Heart left ventricle (tissue), 16 donors: Measurements from ENCODE around the gene GRIN1. TPM values are rescaled to one million over a fixed set of nuclear protein-coding genes. Genes with fewer than 3 reads are reported as not detected.
A peak's percentile ranks its signal among the peaks of the same experiment; 100 is the strongest.

ENCODE experiments used
- ATAC-seq, 4 donors: fragments of 200-7000 bp; cut with Tn5 transposase; one replicate each; pipeline ENCODE4 v1.9.1; 2020 to 2022; ENCODE audit warnings: moderate library complexity in 4 of 4, mild to moderate bottlenecking in 3 of 4, moderate number of reproducible peaks in 1 of 4
- DNase-seq, 5 donors: peaks; one replicate each; pipeline ENCODE4 v3.0.0-alpha.2; 2020
- H3K27ac ChIP-seq, 12 donors: fragments of 200-600 bp; sonication (generic) in 4 of 12; one replicate each; pipeline versions ENCODE4 v1.5.0 to v1.8.0; 2016 to 2022; ENCODE audit warnings: mild to moderate bottlenecking in 2 of 12
- H3K27me3 ChIP-seq, 9 donors: fragments of 200-600 bp; sonication (generic) in 2 of 9; one replicate each; pipeline versions ENCODE4 v1.5.1 to v1.8.0; 2016 to 2022; ENCODE audit warnings: mild to moderate bottlenecking in 3 of 9
- H3K36me3 ChIP-seq, 9 donors: fragments of 200-600 bp; sonication (generic) in 2 of 9; one replicate each; pipeline versions ENCODE4 v1.5.0 to v1.8.0; 2018 to 2022; ENCODE audit warnings: mild to moderate bottlenecking in 2 of 9
- H3K4me1 ChIP-seq, 12 donors: fragments of 200-600 bp; sonication (generic) in 4 of 12; one replicate each; pipeline versions ENCODE4 v1.5.0 to v1.8.0; 2016 to 2022; ENCODE audit warnings: mild to moderate bottlenecking in 3 of 12
- H3K4me3 ChIP-seq, 12 donors: fragments of 200-600 bp; sonication (generic) in 4 of 12; one replicate each; pipeline versions ENCODE4 v1.5.0 to v1.8.0; 2017 to 2022; ENCODE audit warnings: mild to moderate bottlenecking in 9 of 12, moderate library complexity in 4 of 12
- H3K9me3 ChIP-seq, 12 donors: fragments of 200-600 bp; sonication (generic) in 4 of 12; one replicate each; pipeline versions ENCODE4 v1.5.0 to v1.8.0; 2016 to 2022; ENCODE audit warnings: mild to moderate bottlenecking in 1 of 12
- POLR2A ChIP-seq, 2 donors: fragments of 450-650 bp; IDR thresholded peaks; one replicate each; pipeline ENCODE4 v1.6.1; 2017; ENCODE audit warnings: antibody characterized with exemption in 2 of 2, mild to moderate bottlenecking in 2 of 2, moderate library complexity in 2 of 2
- WGBS, 4 donors: extraction: QIAGEN DNeasy Blood & Tissue Kit in 2 of 4; methylation state at CpG; one replicate each; pipeline versions ENCODE4 v1.1.5 to v1.1.7; 2013 to 2018; 5-methylcytosine and 5-hydroxymethylcytosine counted together
- intact Hi-C, 10 donors: fragments of 100-400 bp; cut with DNase I; formaldehyde crosslinking; loops; one replicate each; pipeline versions ENCODE4 v1.11.1 to v1.14.2; 2022
- polyA plus RNA-seq, 2 donors: library from polyadenylated mRNA; stranded (reverse); fragments of 200-250 nt; gene quantifications; one replicate each; pipeline ENCODE4 v1.2.3, GENCODE V29; 2013
- total RNA-seq, 9 donors: library from RNA; depleted of rRNA in 2 of 9; stranded (reverse); fragments of >200 nt in 2 of 9; fragmentation: NEBNext Ultra II Directional in 3 of 9; extraction: Animal tissue kit (Norgen Biotek cat#: 25700) in 3 of 9; gene quantifications; one replicate each; pipeline versions ENCODE4 v1.1.0 to v1.2.4, GENCODE V29; 2016 to 2023
- TF ChIP-seq, protein P1 (sequence below), 12 donors: fragments of 200-600 bp; sonication (generic) in 4 of 12; IDR thresholded peaks; one replicate each; pipeline versions ENCODE4 v1.5.0 to v1.8.0; 2018 to 2022; ENCODE audit warnings: antibody characterized with exemption in 12 of 12, mild to moderate bottlenecking in 5 of 12
- donor health status: ischemic (EF 13 %, LVEDD 7.1; RV severe dilation, severe dysfunction).
- donor health status: healthy with polysubstance abuse.
- donor health status: DM: no; HTN: yes; CAD: no.
- donor health status: DM: no; HTN: no; CAD: no.
- donor health status: ischemic (EF 25% LVEDD 6.9; RV normal size, moderate dysfunction).
- donor health status: ischemic (EF 25% LVEDD 5.7; RV mildly dilated, moderate dysfunction).
- donor health status: healthy.
- donor health status: DM: yes; HTN: yes; CAD: no.
- donor health status: ischemic (EF 35%, LVEDD 5.7; RV mildly dilated, moderate dysfunction).
- donor health status: nonischemic (EF 11% LVEDD 7.7; RV severe dilation, severe dysfunction).
- donor health status: DM: yes; HTN: yes; CAD: no.
- donor health status: PGD.
- donor health status: ischemic (EF 29% LVEDD 5.4; RV normal size, mild dysfunction).
- donor health status: nonischemic (EF 23%, LVEDD 6.1; RV moderate dilation, normal function).

Gene GRIN1
- total and polyA plus RNA-seq, 11 donors: 0.10 TPM; not detected in 10

DNA sequence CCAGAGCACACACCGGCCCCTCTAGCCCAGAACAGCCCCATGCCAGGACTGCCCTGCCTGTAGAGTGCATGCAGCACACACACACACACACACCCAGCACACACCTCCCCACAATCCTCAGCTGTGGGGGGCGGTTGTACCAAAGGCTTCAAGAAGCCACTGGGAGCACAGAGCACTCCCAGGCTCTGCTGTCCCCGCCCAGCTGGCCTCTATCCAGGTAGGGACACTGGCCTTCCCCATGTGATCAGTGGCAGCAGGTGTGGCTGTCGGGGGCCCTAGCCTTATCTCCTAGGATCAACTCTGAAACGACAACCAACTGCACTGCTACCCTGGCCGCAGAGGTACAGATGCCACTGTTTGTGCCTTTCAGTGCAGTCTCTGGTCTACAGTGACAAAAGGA lies 47.4 kb downstream of the GRIN1 start:
- intact Hi-C loops: loop anchor here (5.0 to 10.0 kb wide), 5 partner anchors 36 to 72 kb away; partner anchors contain the start of genes CYSRT1 (in 4 of the 10), RNF224 (in 4 of the 10), RNF208 (in 2 of the 10) and DPP7 (in 1 of the 10)
- Histone ChIP-seq H3K9me3 (no peaks in the 10 kb centered on the region), H3K27ac (no peak overlapping the region), H3K4me3 (peak overlapping the region in 4 of 12 donors; percentile 4 to 100 (median 88)), H3K4me1 (peaks cover 18 to 61% (median 41%) of the 10 kb centered on the region in 12 donors), H3K27me3 (no peaks in the 10 kb centered on the region), H3K36me3 (peaks cover 0 to 73% (median 50%) of the 10 kb centered on the region in 9 donors)
- no peak for ATAC-seq
- no peak for DNase-seq
- no peak for TF ChIP-seq POLR2A (IDR thresholded peaks at IDR 0.05)
- TF ChIP-seq, protein P1, sequence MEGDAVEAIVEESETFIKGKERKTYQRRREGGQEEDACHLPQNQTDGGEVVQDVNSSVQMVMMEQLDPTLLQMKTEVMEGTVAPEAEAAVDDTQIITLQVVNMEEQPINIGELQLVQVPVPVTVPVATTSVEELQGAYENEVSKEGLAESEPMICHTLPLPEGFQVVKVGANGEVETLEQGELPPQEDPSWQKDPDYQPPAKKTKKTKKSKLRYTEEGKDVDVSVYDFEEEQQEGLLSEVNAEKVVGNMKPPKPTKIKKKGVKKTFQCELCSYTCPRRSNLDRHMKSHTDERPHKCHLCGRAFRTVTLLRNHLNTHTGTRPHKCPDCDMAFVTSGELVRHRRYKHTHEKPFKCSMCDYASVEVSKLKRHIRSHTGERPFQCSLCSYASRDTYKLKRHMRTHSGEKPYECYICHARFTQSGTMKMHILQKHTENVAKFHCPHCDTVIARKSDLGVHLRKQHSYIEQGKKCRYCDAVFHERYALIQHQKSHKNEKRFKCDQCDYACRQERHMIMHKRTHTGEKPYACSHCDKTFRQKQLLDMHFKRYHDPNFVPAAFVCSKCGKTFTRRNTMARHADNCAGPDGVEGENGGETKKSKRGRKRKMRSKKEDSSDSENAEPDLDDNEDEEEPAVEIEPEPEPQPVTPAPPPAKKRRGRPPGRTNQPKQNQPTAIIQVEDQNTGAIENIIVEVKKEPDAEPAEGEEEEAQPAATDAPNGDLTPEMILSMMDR (IDR thresholded peaks at IDR 0.05): no peak
- WGBS, 4 donors: 64 to 89% (median 76%) methylated on average over 3 to 6 of the region's 6 CpGs

DNA sequence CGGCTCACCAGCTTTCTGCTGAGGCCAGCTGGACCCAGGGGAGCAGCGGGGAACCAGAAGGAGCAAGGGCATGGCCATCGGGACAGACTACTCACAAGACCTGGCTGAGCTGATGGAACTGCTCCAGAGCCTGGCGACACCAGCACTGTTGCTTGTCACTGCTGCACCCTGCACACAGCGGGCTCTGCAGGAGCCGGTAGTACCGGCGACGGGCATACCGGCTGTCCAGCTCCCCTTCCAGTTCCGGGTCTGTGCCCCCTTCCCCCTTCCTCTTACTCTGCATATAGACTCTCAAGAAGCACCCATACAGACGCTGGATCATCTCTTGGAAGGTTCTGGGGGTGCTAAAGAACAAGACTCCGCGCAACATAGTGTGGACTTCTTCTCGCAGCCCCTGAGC lies 48.4 kb downstream of the GRIN1 start:
- H3K9me3 ChIP-seq: no peaks in the 10 kb centered on the region
- TF ChIP-seq, protein P1 (IDR thresholded peaks at IDR 0.05): no peak
- TF ChIP-seq POLR2A (IDR thresholded peaks at IDR 0.05): no peak
- peaks cover 0 to 73% (median 50%) of the 10 kb centered on the region in 9 donors for H3K36me3 ChIP-seq
- H3K27me3 ChIP-seq: no peaks in the 10 kb centered on the region
- 78 to 90% (median 85%) methylated on average over 11 to 15 of the region's 15 CpGs for WGBS, 4 donors
- DNase-seq (no peak), ATAC-seq (no peak)
- H3K4me1 ChIP-seq: peaks cover 18 to 62% (median 41%) of the 10 kb centered on the region in 12 donors
- intact Hi-C loops: loop anchor here (5.0 to 10.0 kb wide), 5 partner anchors 35 to 73 kb away; partner anchors contain the start of genes CYSRT1 (in 4 of the 10), RNF224 (in 4 of the 10), RNF208 (in 2 of the 10) and DPP7 (in 1 of the 10)
- no peak overlapping the region for H3K27ac ChIP-seq
- peak overlapping the region; percentile 68 to 100 (median 90) for H3K4me3 ChIP-seq

DNA sequence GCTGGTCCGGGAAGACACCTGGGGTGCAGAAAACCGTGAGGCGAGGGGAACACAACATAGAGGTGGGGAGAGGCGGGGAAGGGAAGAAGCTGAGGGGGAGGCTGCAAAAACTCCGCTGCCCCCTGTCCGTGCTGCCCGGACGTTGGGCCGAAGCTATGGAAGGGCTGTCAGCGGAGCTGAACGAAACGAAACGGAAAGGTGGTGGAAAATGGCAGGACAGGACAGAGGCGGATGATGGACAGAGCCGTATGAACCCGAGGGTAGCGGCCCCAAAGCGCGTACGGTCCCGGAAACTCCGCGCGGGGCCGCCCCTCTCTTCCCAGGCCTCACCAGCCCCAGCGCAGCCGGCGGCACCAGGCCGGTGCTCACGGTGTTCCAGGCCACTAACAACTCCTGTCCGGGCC lies 49.1 kb downstream of the GRIN1 start:
- intact Hi-C loops: loop anchor here (1.0 to 10.0 kb wide), 7 partner anchors 12 to 73 kb away; partner anchors contain the start of genes CYSRT1 (in 4 of the 10), RNF224 (in 4 of the 10), RNF208 (in 2 of the 10) and DPP7 (in 1 of the 10)
- 0 to 2% (median 1%) methylated on average over 15 to 31 of the region's 31 CpGs for WGBS, 4 donors
- peaks cover 18 to 69% (median 41%) of the 10 kb centered on the region in 12 donors for H3K4me1 ChIP-seq
- H3K36me3 ChIP-seq: peaks cover 0 to 66% (median 43%) of the 10 kb centered on the region in 9 donors
- H3K27me3 ChIP-seq: no peaks in the 10 kb centered on the region
- TF ChIP-seq POLR2A (IDR thresholded peaks at IDR 0.05): no peak
- TF ChIP-seq, protein P1 (IDR thresholded peaks at IDR 0.05): no peak
- H3K27ac ChIP-seq: peak overlapping the region; percentile 92 to 99 (median 99)
- peak in 1 of 4 donors; percentile 18 for ATAC-seq
- H3K9me3 ChIP-seq: no peaks in the 10 kb centered on the region
- peak overlapping the region; percentile 68 to 100 (median 90) for H3K4me3 ChIP-seq
- DNase-seq: no peak

DNA sequence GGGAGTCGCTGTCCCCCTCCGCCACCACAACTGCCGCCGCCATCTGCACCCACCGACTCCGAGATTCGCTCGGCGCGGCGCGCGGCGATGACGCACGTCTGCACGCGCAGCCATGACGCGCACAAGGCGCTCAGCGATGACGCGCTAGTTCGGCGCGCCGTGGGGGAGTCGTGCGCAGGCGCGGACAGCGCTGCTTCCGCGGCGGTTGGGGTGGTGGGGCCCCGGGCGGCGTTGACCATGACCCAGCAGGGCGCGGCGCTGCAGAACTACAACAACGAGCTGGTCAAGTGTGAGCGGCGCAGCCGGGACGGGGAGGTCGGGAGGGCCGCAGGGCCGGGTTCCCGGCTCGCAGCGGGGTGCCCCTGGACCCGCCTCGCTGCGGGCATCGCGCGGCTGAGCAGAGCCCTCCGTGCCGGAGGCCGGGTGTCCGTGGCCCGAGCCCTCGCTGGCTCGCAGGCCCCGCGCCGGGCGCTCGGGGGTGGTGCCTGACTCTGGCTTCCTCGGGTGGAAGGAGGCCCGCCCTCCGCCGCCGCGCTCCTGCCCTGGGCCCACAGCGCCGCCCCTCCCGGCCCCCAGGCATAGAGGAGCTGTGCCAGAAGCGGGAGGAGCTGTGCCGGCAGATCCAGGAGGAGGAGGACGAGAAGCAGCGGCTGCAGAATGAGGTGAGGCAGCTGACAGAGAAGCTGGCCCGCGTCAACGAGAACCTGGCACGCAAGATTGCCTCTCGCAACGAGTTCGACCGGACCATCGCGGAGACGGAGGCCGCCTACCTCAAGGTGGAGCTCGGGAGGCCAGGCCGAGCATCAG lies 49.7 kb downstream of the GRIN1 start, which contains the start of the genes ANAPC2 and SSNA1:
Gene ANAPC2 (minus strand): TSS at position 71 of the 807 bp plus-strand sequence. CDS start 28 bp downstream, at position 43.
Gene SSNA1 (plus strand): TSS at position 187 of the 807 bp plus-strand sequence. CDS start 51 bp downstream, at position 238.
- Histone ChIP-seq H3K27me3 (no peaks in the 10 kb centered on the region), H3K9me3 (no peaks in the 10 kb centered on the region), H3K4me1 (peaks cover 18 to 75% (median 42%) of the 10 kb centered on the region in 12 donors), H3K27ac (peak within 1 kb of the TSS; percentile 92 to 99 (median 99)), H3K36me3 (peaks cover 0 to 60% (median 36%) of the 10 kb centered on the region in 9 donors), H3K4me3 (peak within 1 kb of the TSS; percentile 68 to 100 (median 90))
- TF ChIP-seq, protein P1 (IDR thresholded peaks at IDR 0.05): peak in 9 of 12 donors; percentile 16 to 42 (median 29)
- TF ChIP-seq POLR2A (IDR thresholded peaks at IDR 0.05): peak in 1 of 2 donors; percentile 95
- peak; percentile 91 to 97 (median 93) for DNase-seq
- intact Hi-C loops: loop anchor here (1.0 to 10.0 kb wide), 7 partner anchors 12 to 74 kb away; partner anchors contain the start of genes CYSRT1 (in 4 of the 10), RNF224 (in 4 of the 10), RNF208 (in 2 of the 10) and DPP7 (in 1 of the 10)
- peak; percentile 72 to 91 (median 90) for ATAC-seq
- 0 to 1% (median 0%) methylated on average over 40 to 98 of the region's 98 CpGs for WGBS, 4 donors
